GM12878 (cell line): ENCODE results near the gene ARL6IP5. TPM values are rescaled to one million over a fixed set of nuclear protein-coding genes. Genes with fewer than 3 reads are reported as not detected.

Experiments
- ATAC-seq: fragments of 200-7000 bp; cut with Tn5 transposase; 3 replicates; pipeline ENCODE4 v1.9.1; 2020; ENCODE audit warnings: mild to moderate bottlenecking, moderate library complexity
- BruUV-seq: library from RNA; stranded (reverse); fragments of 400-500 nt; replicated peaks from 2 replicates; lab custom pipeline; 2021; lab: Mats Ljungman, UMichigan
- CTCF ChIA-PET: fragments of 300-600 bp; sonication (Branson Sonifier 250); formaldehyde crosslinking; extraction: SDS; loops from one replicate; lab custom pipeline; 2021; ENCODE audit warnings: inconsistent platforms; lab: Yijun Ruan, JAX
- POLR2A ChIA-PET: fragments of 350-600 bp; formaldehyde crosslinking; extraction: SDS; loops from one replicate; lab custom pipeline; 2021; ENCODE audit warnings: inconsistent platforms; lab: Charles Lee
- RAD21 ChIA-PET: fragments of 300-600 bp; sonication (Branson Sonifier 250); formaldehyde crosslinking; loops from one replicate; lab custom pipeline; 2023; ENCODE audit warnings: antibody characterized with exemption; ENCODE audit not compliant: unreplicated experiment; lab: Charles Lee
- SMC1A ChIA-PET: fragments of 300-600 bp; sonication (Branson Sonifier 250); formaldehyde crosslinking; loops from one replicate; lab custom pipeline; 2023; ENCODE audit not compliant: unreplicated experiment, uncharacterized antibody; lab: Charles Lee
- DNase-seq: peaks from one replicate; pipeline ENCODE4 v3.0.0-alpha.2; 2011; ENCODE audit warnings: low read depth, low spot score
- FAIRE-seq: peaks from 3 replicates; lab custom pipeline; 2011; peaks lifted over from hg19 to GRCh38; lab: Jason Lieb, UNC
- H2AFZ ChIP-seq: 2 replicates; pipeline ENCODE4 v1.6.0; 2011; ENCODE audit warnings: low read depth, low read length, control low read depth; ENCODE audit not compliant: control insufficient read depth
- H3K27ac ChIP-seq: 2 replicates; pipeline ENCODE4 v1.5.1; 2011; ENCODE audit warnings: control low read depth; ENCODE audit not compliant: control insufficient read depth, insufficient read depth
- H3K27me3 ChIP-seq, 2 experiments: replicated peaks in 1 of 2; 2 replicates each; pipeline versions ENCODE4 v1.6.0 to v1.6.1; 2011; ENCODE audit warnings: low read length in 1 of 2; ENCODE audit not compliant: control insufficient read depth in 2 of 2, insufficient read depth in 2 of 2
- H3K36me3 ChIP-seq, 2 experiments: 2 replicates each; pipeline ENCODE4 v1.5.1; 2011; ENCODE audit warnings: low read length in 1 of 2; ENCODE audit not compliant: control insufficient read depth in 2 of 2, insufficient read depth in 2 of 2
- H3K4me1 ChIP-seq: 2 replicates; pipeline ENCODE4 v1.6.1; 2011; ENCODE audit warnings: mild to moderate bottlenecking, low read length, moderate library complexity, mixed read lengths; ENCODE audit not compliant: control insufficient read depth, insufficient read depth
- H3K4me2 ChIP-seq: 2 replicates; pipeline ENCODE4 v1.6.0; 2011; ENCODE audit warnings: control low read depth; ENCODE audit not compliant: control insufficient read depth, insufficient read depth
- H3K4me3 ChIP-seq: fragments of 200-600 bp; sonication (generic); 2 replicates; pipeline ENCODE4 v1.5.1; 2016
- H3K79me2 ChIP-seq: 2 replicates; pipeline ENCODE4 v1.6.0; 2011; ENCODE audit warnings: low read length; ENCODE audit not compliant: control insufficient read depth, insufficient read depth
- H3K9ac ChIP-seq: 2 replicates; pipeline ENCODE4 v1.8.0; 2011; ENCODE audit warnings: low read length, control low read depth, mixed read lengths; ENCODE audit not compliant: control insufficient read depth, insufficient read depth
- H3K9me3 ChIP-seq: replicated peaks from 3 replicates; pipeline ENCODE4 v1.5.1; 2011; ENCODE audit warnings: mild to moderate bottlenecking, low read length; ENCODE audit not compliant: control insufficient read depth, insufficient read depth
- H4K20me1 ChIP-seq: 2 replicates; pipeline ENCODE4 v1.6.0; 2011; ENCODE audit not compliant: control insufficient read depth, insufficient read depth
- CBX3 ChIP-seq: fragments of 200-600 bp; sonication (generic); IDR thresholded peaks from 2 replicates; pipeline ENCODE4 v1.6.1; 2016; ENCODE audit warnings: low read depth, borderline replicate concordance
- FOS ChIP-seq: IDR thresholded peaks from 3 replicates; pipeline ENCODE4 v1.6.1; 2011; ENCODE audit warnings: borderline replicate concordance; ENCODE audit not compliant: insufficient read length; ENCODE audit errors: extremely low read depth
- IKZF2 ChIP-seq, 2 experiments: fragments of 450-650 bp; IDR thresholded peaks; 2 replicates each; pipeline ENCODE4 v1.6.1; 2017; ENCODE audit warnings: mild to moderate bottlenecking in 2 of 2, moderate library complexity in 2 of 2
- JUND ChIP-seq: IDR thresholded peaks from 2 replicates; pipeline ENCODE4 v1.6.1; 2012; ENCODE audit warnings: low read depth, mild to moderate bottlenecking, low read length, improper control_type of control experiment, moderate library complexity
- LARP7 ChIP-seq: fragments of 450-650 bp; IDR thresholded peaks from 2 replicates; pipeline ENCODE4 v1.6.1; 2017; ENCODE audit warnings: mild to moderate bottlenecking
- RB1 ChIP-seq: fragments of 450-650 bp; formaldehyde crosslinking; IDR thresholded peaks from 2 replicates; pipeline ENCODE4 v1.6.1; 2017; ENCODE audit warnings: mild to moderate bottlenecking, borderline replicate concordance
- SMC3 ChIP-seq: IDR thresholded peaks from 2 replicates; pipeline ENCODE4 v1.6.1; 2011; ENCODE audit warnings: low read length, improper control_type of control experiment, borderline replicate concordance
- TARDBP ChIP-seq: IDR thresholded peaks from 2 replicates; pipeline ENCODE4 v1.6.1; 2016; ENCODE audit warnings: borderline replicate concordance
- TCF3 ChIP-seq: IDR thresholded peaks from 2 replicates; pipeline ENCODE4 v1.6.1; 2012; ENCODE audit warnings: low read depth, mild to moderate bottlenecking, low read length, borderline replicate concordance; ENCODE audit not compliant: insufficient read depth
- TCF7 ChIP-seq: IDR thresholded peaks from 2 replicates; pipeline ENCODE4 v1.6.1; 2014; ENCODE audit warnings: antibody characterized with exemption, borderline replicate concordance
- ZNF217 ChIP-seq: fragments of 450-650 bp; IDR thresholded peaks from 2 replicates; pipeline ENCODE4 v1.6.1; 2017; ENCODE audit warnings: antibody characterized with exemption, mild to moderate bottlenecking
- WGBS: methylation state at CpG from one replicate; pipeline ENCODE4 v1.1.6; 2016; ENCODE audit warnings: low lambda C conversion rate; ENCODE audit not compliant: insufficient replicate concordance, insufficient coverage; ENCODE audit errors: missing lambda C conversion rate; 5-methylcytosine and 5-hydroxymethylcytosine counted together
- in situ Hi-C: fragments of 300-500 bp; cut with MboI; formaldehyde crosslinking; loops from 9 replicates; pipeline ENCODE4 v1.14.3; 2018; ENCODE audit warnings: mixed read lengths
- intact Hi-C: fragments of 100-400 bp; cut with micrococcal nuclease; formaldehyde crosslinking; loops from one replicate; pipeline ENCODE4 v1.14.2; 2022; ENCODE audit not compliant: unreplicated experiment
- polyA plus RNA-seq, 11 experiments: library from polyadenylated mRNA; depleted of rRNA in 4 of 11; unstranded in 6 of 11; stranded (reverse) in 5 of 11; fragments of >200 nt; fragmentation: Nextera tagmentation in 4 of 11; fragmentation: Illumina TruSeq in 1 of 11; extraction: Ambion mirVana in 4 of 11; extraction: Trizol in 1 of 11; gene quantifications; 1 replicate in 1 of 11; 2 replicates in 10 of 11; pipeline versions ENCODE4 v1.2.1 to v1.2.3, GENCODE V29; 2011 to 2016; ENCODE audit warnings: inconsistent platforms in 2 of 11, missing spikeins in 2 of 11, low read depth in 1 of 11
- total RNA-seq, 4 experiments: library from RNA; depleted of rRNA in 3 of 4; stranded (reverse); fragments of >200 nt in 3 of 4; fragmentation: Illumina TruSeq in 1 of 4; extraction: Trizol in 1 of 4; gene quantifications; 2 replicates each; pipeline versions ENCODE4 v1.2.1 to v1.2.3, GENCODE V29; 2013 to 2021
- TF ChIP-seq, protein P1 (sequence below): fragments of 450-650 bp; conservative IDR thresholded peaks from 2 replicates; pipeline ENCODE4 v1.6.1; 2017; ENCODE audit warnings: mild to moderate bottlenecking, moderate library complexity
- TF ChIP-seq, protein P2 (sequence below): fragments of 450-650 bp; IDR thresholded peaks from 2 replicates; pipeline ENCODE4 v1.6.1; 2017; ENCODE audit warnings: low read depth, mild to moderate bottlenecking, moderate library complexity
- TF ChIP-seq, protein P3 (sequence below): fragments of 450-650 bp; IDR thresholded peaks from 2 replicates; pipeline ENCODE4 v1.6.1; 2017; ENCODE audit warnings: borderline replicate concordance
- TF ChIP-seq, protein P4 (sequence below): fragments of 450-650 bp; IDR thresholded peaks from 2 replicates; pipeline ENCODE4 v1.6.1; 2017; ENCODE audit warnings: mild to moderate bottlenecking, moderate library complexity

Gene ARL6IP5
- total and polyA plus RNA-seq, 10 of the 15 experiments (the other 5 are each of a cell fraction or from before 2014, with no cell fraction given) = 78.2 to 310 (median 148) TPM

DNA sequence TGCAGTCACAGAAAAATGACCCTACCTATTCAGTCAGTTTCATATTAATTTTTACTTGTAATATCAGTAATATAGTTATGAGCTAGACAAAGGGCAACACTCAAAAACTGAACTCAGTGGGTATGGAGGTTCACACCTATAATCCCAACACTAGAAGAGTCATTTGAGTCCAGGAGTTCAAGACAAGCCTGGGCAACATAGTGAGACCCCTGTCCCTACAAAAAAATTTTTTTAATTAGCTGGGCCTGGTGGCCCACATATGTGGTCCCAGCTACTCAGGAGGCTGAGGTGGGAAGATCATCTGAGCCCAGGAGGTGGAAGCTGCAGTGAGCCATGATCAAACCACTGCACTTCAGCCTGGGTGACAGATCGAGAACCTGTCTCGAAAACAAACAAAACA is 35.7 kb upstream of the ARL6IP5 start:
- POLR2A ChIA-PET = interaction anchor here (0.7 kb wide), 1 partner anchor 30 kb away, joined by 3 read pairs; no protein-coding TSS in a partner anchor
- WGBS = 100% methylated on average over 2 of the region's 2 CpGs
- CTCF ChIA-PET = interaction anchor here (0.7 to 1.7 kb wide), 5 partner anchors 22 to 257 kb away, joined by 3 to 5 read pairs (median 3); no protein-coding TSS in a partner anchor
- Histone ChIP-seq H3K4me2 (0 out of 2 replicates have a peak overlapping the region, but pooled peaks have one; percentile 40), H4K20me1 (no peaks in the 10 kb centered on the region), H3K9ac (no peak overlapping the region), H3K9me3 (no peaks in the 10 kb centered on the region), H3K4me3 (peak overlapping the region; percentile 6; the same call in 1 of the 2 replicates), H3K4me1 (peaks cover 3% of the 10 kb centered on the region; the same call in 1 of the 2 replicates), H2AFZ (no peak overlapping the region), H3K79me2 (peaks cover 61% of the 10 kb centered on the region), H3K27me3 (no peaks in the 10 kb centered on the region), H3K36me3 (peaks cover 0 to 4% of the 10 kb centered on the region in 2 experiments; a peak in 2 of 4 replicates), H3K27ac (no peak overlapping the region)
- no TSS peak for BruUV-seq
- in situ Hi-C loops (no loop called here), intact Hi-C loops (no loop called here)
- no peak for FAIRE-seq
- RAD21 ChIA-PET = interaction anchor here (7.4 kb wide), 1 partner anchor 40 kb away, joined by 152 read pairs; the partner anchor contains the start of gene ARL6IP5
- SMC1A ChIA-PET = interaction anchor here (1.0 to 7.6 kb wide), 3 partner anchors 9 to 39 kb away, joined by 4 to 234 read pairs (median 4); partner anchors contain the start of genes ARL6IP5 and UBA3
- DNase-seq = no peak
- TF ChIP-seq LARP7 (no peak), TARDBP (no peak), JUND (no peak), CBX3 (no peak), FOS (no peak), SMC3 (no peak), TCF7 (no peak), TCF3 (no peak), RB1 (no peak), ZNF217 (no peak), IKZF2 (IDR thresholded peaks at IDR 0.05) (no peak)
- TF ChIP-seq, protein P1, sequence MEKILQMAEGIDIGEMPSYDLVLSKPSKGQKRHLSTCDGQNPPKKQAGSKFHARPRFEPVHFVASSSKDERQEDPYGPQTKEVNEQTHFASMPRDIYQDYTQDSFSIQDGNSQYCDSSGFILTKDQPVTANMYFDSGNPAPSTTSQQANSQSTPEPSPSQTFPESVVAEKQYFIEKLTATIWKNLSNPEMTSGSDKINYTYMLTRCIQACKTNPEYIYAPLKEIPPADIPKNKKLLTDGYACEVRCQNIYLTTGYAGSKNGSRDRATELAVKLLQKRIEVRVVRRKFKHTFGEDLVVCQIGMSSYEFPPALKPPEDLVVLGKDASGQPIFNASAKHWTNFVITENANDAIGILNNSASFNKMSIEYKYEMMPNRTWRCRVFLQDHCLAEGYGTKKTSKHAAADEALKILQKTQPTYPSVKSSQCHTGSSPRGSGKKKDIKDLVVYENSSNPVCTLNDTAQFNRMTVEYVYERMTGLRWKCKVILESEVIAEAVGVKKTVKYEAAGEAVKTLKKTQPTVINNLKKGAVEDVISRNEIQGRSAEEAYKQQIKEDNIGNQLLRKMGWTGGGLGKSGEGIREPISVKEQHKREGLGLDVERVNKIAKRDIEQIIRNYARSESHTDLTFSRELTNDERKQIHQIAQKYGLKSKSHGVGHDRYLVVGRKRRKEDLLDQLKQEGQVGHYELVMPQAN = no peak
- TF ChIP-seq, protein P2, sequence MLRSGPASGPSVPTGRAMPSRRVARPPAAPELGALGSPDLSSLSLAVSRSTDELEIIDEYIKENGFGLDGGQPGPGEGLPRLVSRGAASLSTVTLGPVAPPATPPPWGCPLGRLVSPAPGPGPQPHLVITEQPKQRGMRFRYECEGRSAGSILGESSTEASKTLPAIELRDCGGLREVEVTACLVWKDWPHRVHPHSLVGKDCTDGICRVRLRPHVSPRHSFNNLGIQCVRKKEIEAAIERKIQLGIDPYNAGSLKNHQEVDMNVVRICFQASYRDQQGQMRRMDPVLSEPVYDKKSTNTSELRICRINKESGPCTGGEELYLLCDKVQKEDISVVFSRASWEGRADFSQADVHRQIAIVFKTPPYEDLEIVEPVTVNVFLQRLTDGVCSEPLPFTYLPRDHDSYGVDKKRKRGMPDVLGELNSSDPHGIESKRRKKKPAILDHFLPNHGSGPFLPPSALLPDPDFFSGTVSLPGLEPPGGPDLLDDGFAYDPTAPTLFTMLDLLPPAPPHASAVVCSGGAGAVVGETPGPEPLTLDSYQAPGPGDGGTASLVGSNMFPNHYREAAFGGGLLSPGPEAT = no peak
- TF ChIP-seq, protein P3, sequence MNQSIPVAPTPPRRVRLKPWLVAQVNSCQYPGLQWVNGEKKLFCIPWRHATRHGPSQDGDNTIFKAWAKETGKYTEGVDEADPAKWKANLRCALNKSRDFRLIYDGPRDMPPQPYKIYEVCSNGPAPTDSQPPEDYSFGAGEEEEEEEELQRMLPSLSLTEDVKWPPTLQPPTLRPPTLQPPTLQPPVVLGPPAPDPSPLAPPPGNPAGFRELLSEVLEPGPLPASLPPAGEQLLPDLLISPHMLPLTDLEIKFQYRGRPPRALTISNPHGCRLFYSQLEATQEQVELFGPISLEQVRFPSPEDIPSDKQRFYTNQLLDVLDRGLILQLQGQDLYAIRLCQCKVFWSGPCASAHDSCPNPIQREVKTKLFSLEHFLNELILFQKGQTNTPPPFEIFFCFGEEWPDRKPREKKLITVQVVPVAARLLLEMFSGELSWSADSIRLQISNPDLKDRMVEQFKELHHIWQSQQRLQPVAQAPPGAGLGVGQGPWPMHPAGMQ = no peak
- TF ChIP-seq, protein P4, sequence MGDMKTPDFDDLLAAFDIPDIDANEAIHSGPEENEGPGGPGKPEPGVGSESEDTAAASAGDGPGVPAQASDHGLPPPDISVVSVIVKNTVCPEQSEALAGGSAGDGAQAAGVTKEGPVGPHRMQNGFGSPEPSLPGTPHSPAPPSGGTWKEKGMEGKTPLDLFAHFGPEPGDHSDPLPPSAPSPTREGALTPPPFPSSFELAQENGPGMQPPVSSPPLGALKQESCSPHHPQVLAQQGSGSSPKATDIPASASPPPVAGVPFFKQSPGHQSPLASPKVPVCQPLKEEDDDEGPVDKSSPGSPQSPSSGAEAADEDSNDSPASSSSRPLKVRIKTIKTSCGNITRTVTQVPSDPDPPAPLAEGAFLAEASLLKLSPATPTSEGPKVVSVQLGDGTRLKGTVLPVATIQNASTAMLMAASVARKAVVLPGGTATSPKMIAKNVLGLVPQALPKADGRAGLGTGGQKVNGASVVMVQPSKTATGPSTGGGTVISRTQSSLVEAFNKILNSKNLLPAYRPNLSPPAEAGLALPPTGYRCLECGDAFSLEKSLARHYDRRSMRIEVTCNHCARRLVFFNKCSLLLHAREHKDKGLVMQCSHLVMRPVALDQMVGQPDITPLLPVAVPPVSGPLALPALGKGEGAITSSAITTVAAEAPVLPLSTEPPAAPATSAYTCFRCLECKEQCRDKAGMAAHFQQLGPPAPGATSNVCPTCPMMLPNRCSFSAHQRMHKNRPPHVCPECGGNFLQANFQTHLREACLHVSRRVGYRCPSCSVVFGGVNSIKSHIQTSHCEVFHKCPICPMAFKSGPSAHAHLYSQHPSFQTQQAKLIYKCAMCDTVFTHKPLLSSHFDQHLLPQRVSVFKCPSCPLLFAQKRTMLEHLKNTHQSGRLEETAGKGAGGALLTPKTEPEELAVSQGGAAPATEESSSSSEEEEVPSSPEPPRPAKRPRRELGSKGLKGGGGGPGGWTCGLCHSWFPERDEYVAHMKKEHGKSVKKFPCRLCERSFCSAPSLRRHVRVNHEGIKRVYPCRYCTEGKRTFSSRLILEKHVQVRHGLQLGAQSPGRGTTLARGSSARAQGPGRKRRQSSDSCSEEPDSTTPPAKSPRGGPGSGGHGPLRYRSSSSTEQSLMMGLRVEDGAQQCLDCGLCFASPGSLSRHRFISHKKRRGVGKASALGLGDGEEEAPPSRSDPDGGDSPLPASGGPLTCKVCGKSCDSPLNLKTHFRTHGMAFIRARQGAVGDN = no peak
- ATAC-seq = no peak
